Endothelial cell of umbilical vein (primary cell): ENCODE measurements around the gene TOM1L2. TPM values are rescaled to one million over a fixed set of nuclear protein-coding genes. Genes with fewer than 3 reads are reported as not detected.

Experiments
- BruUV-seq: library from RNA; stranded (reverse); fragments of 400-500 nt; replicated peaks from 2 replicates; lab custom pipeline; 2021; lab: Mats Ljungman, UMichigan
- CTCF ChIA-PET: fragments of 300-600, 350-600 bp; sonication (Branson Sonifier 250); formaldehyde crosslinking; loops from one replicate; lab custom pipeline; 2021; ENCODE audit warnings: antibody characterized with exemption, inconsistent platforms; lab: Charles Lee
- POLR2A ChIA-PET: fragments of 300-600, 350-600 bp; sonication (Branson Sonifier 250); formaldehyde crosslinking; loops from one replicate; lab custom pipeline; 2021; ENCODE audit warnings: antibody characterized with exemption, inconsistent platforms; lab: Charles Lee
- DNase-seq: peaks from one replicate; pipeline ENCODE4 v3.0.0-alpha.2; 2011; ENCODE audit warnings: low read depth, low spot score
- FAIRE-seq: peaks from 2 replicates; lab custom pipeline; 2011; peaks lifted over from hg19 to GRCh38; lab: Jason Lieb, UNC
- H2AFZ ChIP-seq: 2 replicates; pipeline ENCODE4 v1.6.0; 2012; ENCODE audit warnings: low read depth, low read length, control low read depth, inconsistent platforms
- H3K27ac ChIP-seq: 2 replicates; pipeline ENCODE4 v1.5.1; 2011; ENCODE audit warnings: low read depth, mild to moderate bottlenecking, control low read depth, low read length, moderate library complexity; ENCODE audit not compliant: insufficient read depth
- H3K27me3 ChIP-seq, 2 experiments: 2 replicates each; pipeline versions ENCODE4 v1.6.0 to v1.6.1; 2011; ENCODE audit warnings: low read length in 2 of 2, mixed read lengths in 1 of 2; ENCODE audit not compliant: control insufficient read depth in 2 of 2, insufficient read depth in 2 of 2
- H3K36me3 ChIP-seq, 2 experiments: 2 replicates in 1 of 2; 3 replicates in 1 of 2; pipeline ENCODE4 v1.5.1; 2011; ENCODE audit warnings: low read length in 2 of 2, mild to moderate bottlenecking in 1 of 2, moderate library complexity in 1 of 2; ENCODE audit not compliant: control insufficient read depth in 2 of 2, insufficient read depth in 2 of 2; ENCODE audit errors: extremely low read depth in 1 of 2
- H3K4me1 ChIP-seq: 3 replicates; pipeline ENCODE4 v1.5.1; 2011; ENCODE audit warnings: mild to moderate bottlenecking, low read length; ENCODE audit not compliant: control insufficient read depth, insufficient read depth; ENCODE audit errors: extremely low read depth
- H3K4me2 ChIP-seq: 2 replicates; pipeline ENCODE4 v1.6.1; 2011; ENCODE audit warnings: low read length, control low read depth, mixed read lengths; ENCODE audit not compliant: insufficient read depth
- H3K4me3 ChIP-seq, 3 experiments: fragments of 200-600 bp in 1 of 3; sonication (generic), shearing (Covaris generic) in 1 of 3; replicated peaks in 1 of 3; 2 replicates each; pipeline ENCODE4 v1.5.1; 2011 to 2016; ENCODE audit warnings: control low read depth in 3 of 3, low read length in 3 of 3, mild to moderate bottlenecking in 2 of 3, inconsistent platforms in 1 of 3, low read depth in 1 of 3, moderate library complexity in 1 of 3; ENCODE audit not compliant: insufficient read depth in 1 of 3
- H3K79me2 ChIP-seq: 2 replicates; pipeline ENCODE4 v1.6.0; 2012; ENCODE audit warnings: low read length, inconsistent platforms; ENCODE audit not compliant: control insufficient read depth, insufficient read depth
- H3K9ac ChIP-seq: replicated peaks from 2 replicates; pipeline ENCODE3; 2011; ENCODE audit warnings: low read length, control low read depth; ENCODE audit not compliant: insufficient read depth; ENCODE audit errors: extremely low read depth
- H3K9me1 ChIP-seq: replicated peaks from 3 replicates; pipeline ENCODE4 v1.6.0; 2011; ENCODE audit warnings: mild to moderate bottlenecking, low read length; ENCODE audit not compliant: control insufficient read depth, insufficient read depth; ENCODE audit errors: extremely low read depth
- H3K9me3 ChIP-seq: replicated peaks from 2 replicates; pipeline ENCODE4 v1.5.1; 2012; ENCODE audit warnings: low read length, inconsistent platforms; ENCODE audit not compliant: control insufficient read depth, insufficient read depth
- H4K20me1 ChIP-seq: replicated peaks from 2 replicates; pipeline ENCODE3; 2011; ENCODE audit warnings: mild to moderate bottlenecking, low read length; ENCODE audit not compliant: control insufficient read depth, insufficient read depth; ENCODE audit errors: extremely low read depth
- EZH2 ChIP-seq: IDR thresholded peaks from 2 replicates; pipeline ENCODE4 v1.6.1; 2012; ENCODE audit warnings: borderline replicate concordance, low read depth, mild to moderate bottlenecking, moderate library complexity, low read length, inconsistent platforms; ENCODE audit not compliant: severe bottlenecking
- FOS ChIP-seq: IDR thresholded peaks from 2 replicates; pipeline ENCODE4 v1.6.1; 2011; ENCODE audit warnings: mild to moderate bottlenecking, low read length, moderate library complexity, borderline replicate concordance; ENCODE audit not compliant: insufficient read depth
- JUN ChIP-seq: IDR thresholded peaks from 2 replicates; pipeline ENCODE4 v1.6.1; 2011; ENCODE audit warnings: borderline replicate concordance, low read depth; ENCODE audit not compliant: insufficient read length, insufficient read depth
- MYC ChIP-seq: IDR thresholded peaks from one replicate; pipeline ENCODE4 v1.6.1; 2011; ENCODE audit warnings: mild to moderate bottlenecking, low read depth, low read length
- POLR2A ChIP-seq: IDR thresholded peaks from 2 replicates; pipeline ENCODE4 v1.6.1; 2012; ENCODE audit warnings: low read depth, mild to moderate bottlenecking, control low read depth, low read length
- dilution Hi-C: fragments of 300-500 bp; cut with MboI; formaldehyde crosslinking; loops from one replicate; pipeline ENCODE4 v1.15.0; 2019; ENCODE audit warnings: low sequenced_read_pairs; ENCODE audit not compliant: extremely low pct_ligation_motif_present
- intact Hi-C: fragments of 100-400 bp; cut with micrococcal nuclease; formaldehyde crosslinking; loops from one replicate; pipeline ENCODE4 v1.10.0; 2022
- polyA plus RNA-seq, 4 experiments: library from polyadenylated mRNA; depleted of rRNA in 3 of 4; stranded (reverse) in 3 of 4; unstranded in 1 of 4; fragments of >200 nt; gene quantifications; 2 replicates each; pipeline versions ENCODE4 v1.2.1 to v1.2.3, GENCODE V29; 2011 to 2012; ENCODE audit warnings: missing spikeins in 1 of 4
- total RNA-seq: library from RNA; stranded (reverse); gene quantifications from 2 replicates; pipeline ENCODE4 v1.2.3, GENCODE V29; 2021
- TF ChIP-seq, protein P1 (sequence below), 2 donors: IDR thresholded peaks; 1 replicate in 1 of 2; 2 replicates in 1 of 2; pipeline ENCODE4 v1.5.1; 2011; ENCODE audit warnings: low read length in 2 of 2, mild to moderate bottlenecking in 2 of 2, moderate library complexity in 2 of 2, control low read depth in 1 of 2, inconsistent platforms in 1 of 2, low read depth in 1 of 2; ENCODE audit not compliant: insufficient read depth in 1 of 2; ENCODE audit errors: extremely low read depth in 1 of 2

Gene TOM1L2
- total and polyA plus RNA-seq, 2 donors (not counting 3 experiments of a cell fraction or from before 2014, with no cell fraction given): 31.7 to 37.6 TPM

DNA sequence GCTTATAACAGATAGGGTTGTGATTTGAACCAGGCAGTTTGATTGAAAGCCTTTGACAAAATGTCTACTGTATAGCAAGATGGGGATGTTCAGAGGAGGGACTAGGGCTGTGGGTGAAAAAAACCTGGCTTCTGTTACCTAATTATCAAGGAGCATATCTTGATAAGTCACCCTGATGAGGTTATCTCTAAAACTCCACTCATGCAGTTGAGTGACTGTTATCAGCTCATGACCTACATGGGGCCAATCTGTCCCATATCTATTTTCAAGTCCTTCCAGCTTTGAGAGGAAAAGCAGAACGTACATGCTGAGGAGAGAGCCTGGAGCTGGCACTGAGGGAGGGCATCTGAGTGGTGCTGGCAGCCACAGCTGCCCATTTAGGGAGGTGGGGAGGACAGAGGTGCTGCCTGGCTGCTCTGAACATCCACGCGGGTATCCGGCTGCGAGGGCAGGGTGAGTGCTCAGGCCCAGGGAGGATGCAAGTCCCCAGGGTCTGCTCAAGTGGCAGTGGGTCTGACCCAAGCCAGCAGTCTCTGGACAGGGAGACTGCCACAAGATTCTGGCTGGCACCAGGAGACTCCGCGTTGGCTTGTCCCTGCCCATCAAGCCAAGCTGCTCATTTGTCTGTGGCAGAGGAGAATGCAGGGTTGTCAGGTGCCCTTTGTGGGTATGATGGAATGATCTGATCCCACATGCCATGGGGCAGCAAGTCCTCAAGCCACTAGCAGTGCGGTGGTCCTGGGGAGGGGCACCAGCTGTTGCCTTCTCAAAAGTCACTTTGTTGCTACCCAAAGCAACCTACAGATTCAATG is 37.6 kb upstream of the TOM1L2 start:
- intact Hi-C loops (no loop called here), dilution Hi-C loops (no loop called here)
- CTCF ChIA-PET: no interaction called here
- no peak for FAIRE-seq
- Histone ChIP-seq H3K4me3 (no peak overlapping the region), H3K27me3 (no peaks in the 10 kb centered on the region), H3K4me1 (no peaks in the 10 kb centered on the region), H3K9me1 (no peaks in the 10 kb centered on the region), H4K20me1 (no peaks in the 10 kb centered on the region), H3K79me2 (no peaks in the 10 kb centered on the region), H2AFZ (no peak overlapping the region), H3K36me3 (no peaks in the 10 kb centered on the region), H3K4me2 (no peak overlapping the region), H3K27ac (no peak overlapping the region), H3K9ac (no peak overlapping the region), H3K9me3 (no peaks in the 10 kb centered on the region)
- TF ChIP-seq MYC: no peak
- TF ChIP-seq EZH2: no peak
- no peak for TF ChIP-seq FOS
- TF ChIP-seq POLR2A: no peak
- TF ChIP-seq, protein P1, sequence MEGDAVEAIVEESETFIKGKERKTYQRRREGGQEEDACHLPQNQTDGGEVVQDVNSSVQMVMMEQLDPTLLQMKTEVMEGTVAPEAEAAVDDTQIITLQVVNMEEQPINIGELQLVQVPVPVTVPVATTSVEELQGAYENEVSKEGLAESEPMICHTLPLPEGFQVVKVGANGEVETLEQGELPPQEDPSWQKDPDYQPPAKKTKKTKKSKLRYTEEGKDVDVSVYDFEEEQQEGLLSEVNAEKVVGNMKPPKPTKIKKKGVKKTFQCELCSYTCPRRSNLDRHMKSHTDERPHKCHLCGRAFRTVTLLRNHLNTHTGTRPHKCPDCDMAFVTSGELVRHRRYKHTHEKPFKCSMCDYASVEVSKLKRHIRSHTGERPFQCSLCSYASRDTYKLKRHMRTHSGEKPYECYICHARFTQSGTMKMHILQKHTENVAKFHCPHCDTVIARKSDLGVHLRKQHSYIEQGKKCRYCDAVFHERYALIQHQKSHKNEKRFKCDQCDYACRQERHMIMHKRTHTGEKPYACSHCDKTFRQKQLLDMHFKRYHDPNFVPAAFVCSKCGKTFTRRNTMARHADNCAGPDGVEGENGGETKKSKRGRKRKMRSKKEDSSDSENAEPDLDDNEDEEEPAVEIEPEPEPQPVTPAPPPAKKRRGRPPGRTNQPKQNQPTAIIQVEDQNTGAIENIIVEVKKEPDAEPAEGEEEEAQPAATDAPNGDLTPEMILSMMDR (IDR thresholded peaks at IDR 0.05; ENCODE audit: extremely low read depth in 1 of 2, insufficient read depth in 1 of 2, low read depth in 1 of 2, low read length in 2 of 2): no peak
- TF ChIP-seq JUN: no peak
- POLR2A ChIA-PET: no interaction called here
- BruUV-seq: no TSS peak
- no peak for DNase-seq
